GM15510 (cell line): ENCODE measurements around the gene ASIC3.

Experiments used
- POLR2A ChIP-seq: IDR thresholded peaks from 3 replicates; pipeline ENCODE4 v1.6.1; 2011; ENCODE audit warnings: borderline replicate concordance; ENCODE audit not compliant: insufficient read length; ENCODE audit errors: extremely low read depth

ASIC3 gene

GRCh38 chr7:151012031-151012692, 36.2 kb upstream of the ASIC3 start:
- no peak for TF ChIP-seq POLR2A

- TF ChIP-seq POLR2A: no peak
Observed at GRCh38 chr7:151012911-151013347, 35.4 kb upstream of the ASIC3 start.

GRCh38 chr7:151013356-151013732, 35.0 kb upstream of the ASIC3 start:
- no peak for TF ChIP-seq POLR2A

GRCh38 chr7:151013733-151014497, 34.4 kb upstream of the ASIC3 start:
- TF ChIP-seq POLR2A: no peak

GRCh38 chr7:151014950-151015349, 33.4 kb upstream of the ASIC3 start:
- no peak for TF ChIP-seq POLR2A

GRCh38 chr7:151015967-151016366, 32.4 kb upstream of the ASIC3 start:
- no peak for TF ChIP-seq POLR2A

- TF ChIP-seq POLR2A: no peak
Observed at GRCh38 chr7:151016505-151016904, 31.8 kb upstream of the ASIC3 start.

GRCh38 chr7:151016942-151017341, 31.4 kb upstream of the ASIC3 start:
- no peak for TF ChIP-seq POLR2A

GRCh38 chr7:151017370-151017952, 30.9 kb upstream of the ASIC3 start:
- TF ChIP-seq POLR2A: no peak

GRCh38 chr7:151017953-151018420, 30.3 kb upstream of the ASIC3 start:
- TF ChIP-seq POLR2A: no peak

GRCh38 chr7:151018421-151019129, 29.8 kb upstream of the ASIC3 start:
- no peak for TF ChIP-seq POLR2A

GRCh38 chr7:151019130-151019447, 29.2 kb upstream of the ASIC3 start:
- TF ChIP-seq POLR2A: no peak

GRCh38 chr7:151020231-151020630, 28.1 kb upstream of the ASIC3 start:
- no peak for TF ChIP-seq POLR2A

GRCh38 chr7:151023232-151023631, 25.1 kb upstream of the ASIC3 start:
- TF ChIP-seq POLR2A: no peak

- TF ChIP-seq POLR2A: no peak
Observed at GRCh38 chr7:151024435-151025056, 23.8 kb upstream of the ASIC3 start, which contains the start of gene ATG9B. Gene ATG9B, minus strand, starts transcription at chr7:151024494. Its CDS starts 71 bp downstream, at chr7:151024423.
